ENCODE data around the gene INPP1.
"Not testable (repeated sequence)": the region's sequence is repeated elsewhere in the genome, so short reads cannot be mapped to it uniquely, and the experiment has no call there.

Gene INPP1

GRCh38 chr2:190357600-190357999 lies 14.2 kb downstream of the INPP1 start:
- DNase-seq (ENCODE audit: low read depth in 1 of 2, low spot score in 1 of 2), result no peak
- Histone ChIP-seq H3K4me3 (replicated peaks; ENCODE audit: insufficient read depth, low read length) (no peak overlapping the region), H3K27ac (replicated peaks) (no peak overlapping the region), H3K27me3 (ENCODE audit: insufficient read depth, poor library complexity, severe bottlenecking) (no peaks in the 10 kb centered on the region)
- no peak for TF ChIP-seq REST (IDR thresholded peaks at IDR 0.05; ENCODE audit: insufficient replicate concordance, low read depth)
- TF ChIP-seq POLR2AphosphoS5 (IDR thresholded peaks at IDR 0.05; ENCODE audit: low read depth), result no peak
- TF ChIP-seq SPI1 (IDR thresholded peaks at IDR 0.05; ENCODE audit: borderline replicate concordance, low read depth), result no peak
- no peak for TF ChIP-seq GABPA (IDR thresholded peaks at IDR 0.05; ENCODE audit: low read depth)
- no peak for TF ChIP-seq CTCF (IDR thresholded peaks at IDR 0.05; ENCODE audit: insufficient read depth, low read length)

GRCh38 chr2:190358655-190359448 lies 15.5 kb downstream of the INPP1 start:
- H3K27ac ChIP-seq (replicated peaks); H3K4me3 ChIP-seq (replicated peaks; ENCODE audit: insufficient read depth, low read length); DNase-seq (ENCODE audit: low read depth in 1 of 2, low spot score in 1 of 2); H3K27me3 ChIP-seq (ENCODE audit: insufficient read depth, poor library complexity, severe bottlenecking): not testable (repeated sequence)

- Histone ChIP-seq H3K4me3 (replicated peaks; ENCODE audit: insufficient read depth, low read length) (no peak overlapping the region), H3K27me3 (ENCODE audit: insufficient read depth, poor library complexity, severe bottlenecking) (no peaks in the 10 kb centered on the region), H3K27ac (replicated peaks) (no peak overlapping the region)
- no peak for TF ChIP-seq REST (IDR thresholded peaks at IDR 0.05; ENCODE audit: insufficient replicate concordance, low read depth)
- TF ChIP-seq POLR2AphosphoS5 (IDR thresholded peaks at IDR 0.05; ENCODE audit: low read depth), result no peak
- TF ChIP-seq CTCF (IDR thresholded peaks at IDR 0.05; ENCODE audit: insufficient read depth, low read length), result no peak
- no peak for TF ChIP-seq SPI1 (IDR thresholded peaks at IDR 0.05; ENCODE audit: borderline replicate concordance, low read depth)
- no peak for TF ChIP-seq GABPA (IDR thresholded peaks at IDR 0.05; ENCODE audit: low read depth)
- no peak for DNase-seq (ENCODE audit: low read depth in 1 of 2, low spot score in 1 of 2)
Measured at GRCh38 chr2:190360561-190360960, 17.2 kb downstream of the INPP1 start.

GRCh38 chr2:190360965-190361364 lies 17.6 kb downstream of the INPP1 start:
- TF ChIP-seq REST (IDR thresholded peaks at IDR 0.05; ENCODE audit: insufficient replicate concordance, low read depth), result no peak
- no peak for TF ChIP-seq CTCF (IDR thresholded peaks at IDR 0.05; ENCODE audit: insufficient read depth, low read length)
- no peak for TF ChIP-seq GABPA (IDR thresholded peaks at IDR 0.05; ENCODE audit: low read depth)
- no peak for TF ChIP-seq POLR2AphosphoS5 (IDR thresholded peaks at IDR 0.05; ENCODE audit: low read depth)
- TF ChIP-seq SPI1 (IDR thresholded peaks at IDR 0.05; ENCODE audit: borderline replicate concordance, low read depth), result no peak
- H3K27ac ChIP-seq (replicated peaks), result no peak overlapping the region
- no peaks in the 10 kb centered on the region for H3K27me3 ChIP-seq (ENCODE audit: insufficient read depth, poor library complexity, severe bottlenecking)
- H3K4me3 ChIP-seq (replicated peaks; ENCODE audit: insufficient read depth, low read length), result no peak overlapping the region
- DNase-seq (ENCODE audit: low read depth in 1 of 2, low spot score in 1 of 2), result no peak
